Endothelial cell of umbilical vein (primary cell): ENCODE measurements around the gene PDGFB. TPM values are rescaled to one million over a fixed set of nuclear protein-coding genes. Genes with fewer than 3 reads are reported as not detected.

ENCODE experiments used
- BruUV-seq: library from RNA; stranded (reverse); fragments of 400-500 nt; replicated peaks from 2 replicates; lab custom pipeline; 2021; lab: Mats Ljungman, UMichigan
- CTCF ChIA-PET: fragments of 300-600, 350-600 bp; sonication (Branson Sonifier 250); formaldehyde crosslinking; loops from one replicate; lab custom pipeline; 2021; ENCODE audit warnings: antibody characterized with exemption, inconsistent platforms; lab: Charles Lee
- POLR2A ChIA-PET: fragments of 300-600, 350-600 bp; sonication (Branson Sonifier 250); formaldehyde crosslinking; loops from one replicate; lab custom pipeline; 2021; ENCODE audit warnings: antibody characterized with exemption, inconsistent platforms; lab: Charles Lee
- DNase-seq: peaks from one replicate; pipeline ENCODE4 v3.0.0-alpha.2; 2011; ENCODE audit warnings: low read depth, low spot score
- FAIRE-seq: peaks from 2 replicates; lab custom pipeline; 2011; peaks lifted over from hg19 to GRCh38; lab: Jason Lieb, UNC
- H2AFZ ChIP-seq: 2 replicates; pipeline ENCODE4 v1.6.0; 2012; ENCODE audit warnings: low read depth, low read length, control low read depth, inconsistent platforms
- H3K27ac ChIP-seq: 2 replicates; pipeline ENCODE4 v1.5.1; 2011; ENCODE audit warnings: low read depth, mild to moderate bottlenecking, control low read depth, low read length, moderate library complexity; ENCODE audit not compliant: insufficient read depth
- H3K27me3 ChIP-seq, 2 experiments: 2 replicates each; pipeline versions ENCODE4 v1.6.0 to v1.6.1; 2011; ENCODE audit warnings: low read length in 2 of 2, mixed read lengths in 1 of 2; ENCODE audit not compliant: control insufficient read depth in 2 of 2, insufficient read depth in 2 of 2
- H3K36me3 ChIP-seq, 2 experiments: 2 replicates in 1 of 2; 3 replicates in 1 of 2; pipeline ENCODE4 v1.5.1; 2011; ENCODE audit warnings: low read length in 2 of 2, mild to moderate bottlenecking in 1 of 2, moderate library complexity in 1 of 2; ENCODE audit not compliant: control insufficient read depth in 2 of 2, insufficient read depth in 2 of 2; ENCODE audit errors: extremely low read depth in 1 of 2
- H3K4me1 ChIP-seq: 3 replicates; pipeline ENCODE4 v1.5.1; 2011; ENCODE audit warnings: mild to moderate bottlenecking, low read length; ENCODE audit not compliant: control insufficient read depth, insufficient read depth; ENCODE audit errors: extremely low read depth
- H3K4me2 ChIP-seq: 2 replicates; pipeline ENCODE4 v1.6.1; 2011; ENCODE audit warnings: low read length, control low read depth, mixed read lengths; ENCODE audit not compliant: insufficient read depth
- H3K4me3 ChIP-seq, 3 experiments: fragments of 200-600 bp in 1 of 3; sonication (generic), shearing (Covaris generic) in 1 of 3; replicated peaks in 1 of 3; 2 replicates each; pipeline ENCODE4 v1.5.1; 2011 to 2016; ENCODE audit warnings: control low read depth in 3 of 3, low read length in 3 of 3, mild to moderate bottlenecking in 2 of 3, inconsistent platforms in 1 of 3, low read depth in 1 of 3, moderate library complexity in 1 of 3; ENCODE audit not compliant: insufficient read depth in 1 of 3
- H3K79me2 ChIP-seq: 2 replicates; pipeline ENCODE4 v1.6.0; 2012; ENCODE audit warnings: low read length, inconsistent platforms; ENCODE audit not compliant: control insufficient read depth, insufficient read depth
- H3K9ac ChIP-seq: replicated peaks from 2 replicates; pipeline ENCODE3; 2011; ENCODE audit warnings: low read length, control low read depth; ENCODE audit not compliant: insufficient read depth; ENCODE audit errors: extremely low read depth
- H3K9me1 ChIP-seq: replicated peaks from 3 replicates; pipeline ENCODE4 v1.6.0; 2011; ENCODE audit warnings: mild to moderate bottlenecking, low read length; ENCODE audit not compliant: control insufficient read depth, insufficient read depth; ENCODE audit errors: extremely low read depth
- H3K9me3 ChIP-seq: replicated peaks from 2 replicates; pipeline ENCODE4 v1.5.1; 2012; ENCODE audit warnings: low read length, inconsistent platforms; ENCODE audit not compliant: control insufficient read depth, insufficient read depth
- H4K20me1 ChIP-seq: replicated peaks from 2 replicates; pipeline ENCODE3; 2011; ENCODE audit warnings: mild to moderate bottlenecking, low read length; ENCODE audit not compliant: control insufficient read depth, insufficient read depth; ENCODE audit errors: extremely low read depth
- CTCF ChIP-seq, 2 donors: IDR thresholded peaks; 1 replicate in 1 of 2; 2 replicates in 1 of 2; pipeline ENCODE4 v1.5.1; 2011; ENCODE audit warnings: low read length in 2 of 2, mild to moderate bottlenecking in 2 of 2, moderate library complexity in 2 of 2, control low read depth in 1 of 2, inconsistent platforms in 1 of 2, low read depth in 1 of 2; ENCODE audit not compliant: insufficient read depth in 1 of 2; ENCODE audit errors: extremely low read depth in 1 of 2
- EZH2 ChIP-seq: IDR thresholded peaks from 2 replicates; pipeline ENCODE4 v1.6.1; 2012; ENCODE audit warnings: borderline replicate concordance, low read depth, mild to moderate bottlenecking, moderate library complexity, low read length, inconsistent platforms; ENCODE audit not compliant: severe bottlenecking
- FOS ChIP-seq: IDR thresholded peaks from 2 replicates; pipeline ENCODE4 v1.6.1; 2011; ENCODE audit warnings: mild to moderate bottlenecking, low read length, moderate library complexity, borderline replicate concordance; ENCODE audit not compliant: insufficient read depth
- GATA2 ChIP-seq: IDR thresholded peaks from 2 replicates; pipeline ENCODE4 v1.7.0; 2011; ENCODE audit warnings: low read depth, mild to moderate bottlenecking, moderate library complexity, mixed read lengths, low read length; ENCODE audit not compliant: insufficient read length, insufficient read depth
- JUN ChIP-seq: IDR thresholded peaks from 2 replicates; pipeline ENCODE4 v1.6.1; 2011; ENCODE audit warnings: borderline replicate concordance, low read depth; ENCODE audit not compliant: insufficient read length, insufficient read depth
- MAX ChIP-seq: IDR thresholded peaks from 2 replicates; pipeline ENCODE4 v1.6.1; 2011; ENCODE audit not compliant: insufficient read depth, insufficient read length
- MYC ChIP-seq: IDR thresholded peaks from one replicate; pipeline ENCODE4 v1.6.1; 2011; ENCODE audit warnings: mild to moderate bottlenecking, low read depth, low read length
- POLR2A ChIP-seq: IDR thresholded peaks from 2 replicates; pipeline ENCODE4 v1.6.1; 2012; ENCODE audit warnings: low read depth, mild to moderate bottlenecking, control low read depth, low read length
- POLR2AphosphoS5 ChIP-seq: IDR thresholded peaks from 2 replicates; pipeline ENCODE4 v1.6.1; 2012; ENCODE audit warnings: low read depth, mild to moderate bottlenecking, control low read depth, low read length, moderate library complexity; ENCODE audit not compliant: insufficient read depth
- dilution Hi-C: fragments of 300-500 bp; cut with MboI; formaldehyde crosslinking; loops from one replicate; pipeline ENCODE4 v1.15.0; 2019; ENCODE audit warnings: low sequenced_read_pairs; ENCODE audit not compliant: extremely low pct_ligation_motif_present
- intact Hi-C: fragments of 100-400 bp; cut with micrococcal nuclease; formaldehyde crosslinking; loops from one replicate; pipeline ENCODE4 v1.10.0; 2022
- polyA plus RNA-seq, 4 experiments: library from polyadenylated mRNA; depleted of rRNA in 3 of 4; stranded (reverse) in 3 of 4; unstranded in 1 of 4; fragments of >200 nt; gene quantifications; 2 replicates each; pipeline versions ENCODE4 v1.2.1 to v1.2.3, GENCODE V29; 2011 to 2012; ENCODE audit warnings: missing spikeins in 1 of 4
- total RNA-seq: library from RNA; stranded (reverse); gene quantifications from 2 replicates; pipeline ENCODE4 v1.2.3, GENCODE V29; 2021

Gene PDGFB
- total and polyA plus RNA-seq, 2 donors (not counting 3 experiments of a cell fraction or from before 2014, with no cell fraction given), result 135 to 240 TPM

GRCh38 chr22:39231197-39231950 lies 13.4 kb downstream of the PDGFB start:
- intact Hi-C loops, result loop anchor here (10.0 kb wide), 1 partner anchor 357 kb away; the partner anchor contains the start of gene CBX6

GRCh38 chr22:39230261-39231196 lies 14.3 kb downstream of the PDGFB start:
- CTCF ChIA-PET, result interaction anchor here (0.6 to 4.8 kb wide), 15 partner anchors 9 to 95 kb away, joined by 3 to 34 read pairs (median 7); no protein-coding TSS in a partner anchor
- TF ChIP-seq MYC (no peak), GATA2 (peak; percentile 80), MAX (no peak), FOS (no peak), EZH2 (no peak), CTCF (IDR thresholded peaks at IDR 0.05; ENCODE audit: extremely low read depth in 1 of 2, insufficient read depth in 1 of 2, low read depth in 1 of 2, low read length in 2 of 2) (peak in 1 of 2 donors; percentile 32), POLR2A (no peak), POLR2AphosphoS5 (peak; percentile 48), JUN (no peak)
- Histone ChIP-seq H3K27ac (peak overlapping the region; percentile 51), H3K79me2 (peaks cover 50% of the 10 kb centered on the region), H4K20me1 (no peaks in the 10 kb centered on the region), H3K27me3 (no peaks in the 10 kb centered on the region), H3K9ac (no peak overlapping the region), H2AFZ (no peak overlapping the region), H3K4me1 (peaks cover 47% of the 10 kb centered on the region), H3K4me3 (no peak overlapping the region), H3K9me1 (no peaks in the 10 kb centered on the region), H3K9me3 (no peaks in the 10 kb centered on the region), H3K4me2 (no peak overlapping the region), H3K36me3 (peaks cover 51 to 63% of the 10 kb centered on the region in 2 experiments)
- dilution Hi-C loops (no loop called here), intact Hi-C loops (loop anchor here (1.0 to 10.0 kb wide), 2 partner anchors 11 to 356 kb away; partner anchors contain the start of gene CBX6)
- no TSS peak for BruUV-seq
- DNase-seq, result no peak
- FAIRE-seq, result peak; percentile 87
- POLR2A ChIA-PET, result interaction anchor here (0.6 to 1.5 kb wide), 3 partner anchors 51 to 89 kb away, joined by 3 to 6 read pairs (median 3); partner anchors contain the start of gene RPL3

More at GRCh38 chr22:39231197-39231950, 13.4 kb downstream of the PDGFB start:
- Histone ChIP-seq H3K9me1 (no peaks in the 10 kb centered on the region), H3K4me3 (no peak overlapping the region), H3K79me2 (peaks cover 58% of the 10 kb centered on the region), H3K4me2 (no peak overlapping the region), H3K27ac (peak overlapping the region; percentile 51), H3K36me3 (peaks cover 45 to 59% of the 10 kb centered on the region in 2 experiments), H3K27me3 (no peaks in the 10 kb centered on the region), H3K9ac (no peak overlapping the region), H3K9me3 (no peaks in the 10 kb centered on the region), H3K4me1 (peaks cover 56% of the 10 kb centered on the region), H4K20me1 (no peaks in the 10 kb centered on the region), H2AFZ (no peak overlapping the region)
- no TSS peak for BruUV-seq
- TF ChIP-seq MAX (no peak), POLR2A (peak; percentile 11)
- ChIA-PET POLR2A (interaction anchor here (1.0 to 1.5 kb wide), 2 partner anchors 80 to 88 kb away, joined by 3 to 6 read pairs; partner anchors contain the start of gene RPL3), CTCF (interaction anchor here (0.9 to 4.8 kb wide), 16 partner anchors 10 to 96 kb away, joined by 3 to 34 read pairs (median 6); no protein-coding TSS in a partner anchor)
- FAIRE-seq (no peak), DNase-seq (no peak)
- dilution Hi-C loops, result no loop called here
